CD14-positive monocyte (primary cell): ENCODE results near the gene CCDC85A. TPM values are rescaled to one million over a fixed set of nuclear protein-coding genes. Genes with fewer than 3 reads are reported as not detected.

ENCODE experiments used
- DNase-seq, 3 donors: peaks; one replicate each; pipeline ENCODE4 v3.0.0-alpha.2; 2011 to 2022
- H2AFZ ChIP-seq: 2 replicates; pipeline ENCODE4 v1.6.0; 2012; ENCODE audit warnings: mild to moderate bottlenecking, low read depth, low read length, inconsistent platforms; ENCODE audit not compliant: insufficient read depth, poor library complexity, severe bottlenecking
- H3K27ac ChIP-seq, 2 donors: 1 replicate in 1 of 2; 2 replicates in 1 of 2; pipeline ENCODE4 v1.5.1; 2012 to 2013; ENCODE audit warnings: low read length in 2 of 2, control low read depth in 1 of 2, inconsistent platforms in 1 of 2, low read depth in 1 of 2, mild to moderate bottlenecking in 1 of 2
- H3K27me3 ChIP-seq, 2 donors: one replicate each; pipeline versions ENCODE4 v1.6.0 to v1.6.1; 2011 to 2013; ENCODE audit warnings: low read length in 2 of 2; ENCODE audit not compliant: control insufficient read depth in 2 of 2, insufficient read depth in 2 of 2
- H3K36me3 ChIP-seq, 2 donors: replicated peaks in 1 of 2; 1 replicate in 1 of 2; 2 replicates in 1 of 2; pipeline versions ENCODE4 v1.5.1 to v1.6.1; 2012 to 2013; ENCODE audit warnings: low read length in 2 of 2, control low read depth in 1 of 2, inconsistent platforms in 1 of 2, mild to moderate bottlenecking in 1 of 2; ENCODE audit not compliant: insufficient read depth in 2 of 2, control insufficient read depth in 1 of 2
- H3K4me1 ChIP-seq, 2 donors: 1 replicate in 1 of 2; 2 replicates in 1 of 2; pipeline versions ENCODE4 v1.5.1 to v1.6.1; 2012 to 2013; ENCODE audit warnings: low read length in 2 of 2, control low read depth in 1 of 2, inconsistent platforms in 1 of 2, mild to moderate bottlenecking in 1 of 2, moderate library complexity in 1 of 2; ENCODE audit not compliant: insufficient read depth in 2 of 2, control insufficient read depth in 1 of 2
- H3K4me2 ChIP-seq: replicated peaks from 2 replicates; pipeline ENCODE3; 2012; ENCODE audit warnings: low read length, moderate library complexity, mild to moderate bottlenecking; ENCODE audit not compliant: poor library complexity, severe bottlenecking; ENCODE audit errors: extremely low read depth
- H3K4me3 ChIP-seq, 3 experiments: fragments of 200-600 bp in 1 of 3; sonication (generic) in 1 of 3; replicated peaks in 1 of 3; 1 replicate in 2 of 3; 2 replicates in 1 of 3; pipeline ENCODE4 v1.5.1; 2011 to 2013; ENCODE audit warnings: low read length in 3 of 3, mild to moderate bottlenecking in 3 of 3, control low read depth in 2 of 3, low read depth in 2 of 3, inconsistent platforms in 1 of 3, moderate library complexity in 1 of 3
- H3K79me2 ChIP-seq: 2 replicates; pipeline ENCODE4 v1.6.0; 2012; ENCODE audit warnings: mild to moderate bottlenecking, control low read depth, inconsistent platforms, low read length, moderate library complexity; ENCODE audit not compliant: insufficient read depth
- H3K9ac ChIP-seq: 2 replicates; pipeline ENCODE4 v1.6.0; 2017; ENCODE audit warnings: low read length, mild to moderate bottlenecking; ENCODE audit not compliant: insufficient read depth, poor library complexity, severe bottlenecking
- H3K9me3 ChIP-seq, 2 donors: replicated peaks in 1 of 2; 1 replicate in 1 of 2; 2 replicates in 1 of 2; pipeline versions ENCODE4 v1.5.1 to v1.6.1; 2012 to 2013; ENCODE audit warnings: low read length in 2 of 2, control low read depth in 1 of 2; ENCODE audit not compliant: control insufficient read depth in 1 of 2, insufficient read depth in 1 of 2
- H4K20me1 ChIP-seq: 2 replicates; pipeline ENCODE4 v1.6.0; 2012; ENCODE audit warnings: mild to moderate bottlenecking, low read length, control low read depth, moderate library complexity; ENCODE audit not compliant: insufficient read depth
- H3K27ac Mint-ChIP-seq, 7 donors: one replicate each; pipeline ENCODE4 v1.8.0; 2020; ENCODE audit warnings: mild to moderate bottlenecking in 7 of 7, mixed read lengths in 7 of 7, moderate library complexity in 6 of 7, inconsistent platforms in 2 of 7
- H3K27me3 Mint-ChIP-seq, 3 donors: one replicate each; pipeline ENCODE4 v1.8.0; 2021 to 2022; ENCODE audit warnings: low read depth in 3 of 3, mild to moderate bottlenecking in 3 of 3, mixed read lengths in 3 of 3, moderate library complexity in 3 of 3, inconsistent platforms in 1 of 3
- H3K36me3 Mint-ChIP-seq, 2 donors: one replicate each; pipeline ENCODE4 v1.8.0; 2020; ENCODE audit warnings: mixed read lengths in 2 of 2, inconsistent platforms in 1 of 2, mild to moderate bottlenecking in 1 of 2
- H3K4me1 Mint-ChIP-seq: one replicate; pipeline ENCODE4 v1.8.0; 2020; ENCODE audit warnings: mild to moderate bottlenecking, mixed read lengths
- H3K4me3 Mint-ChIP-seq, 2 donors: one replicate each; pipeline ENCODE4 v1.8.0; 2020; ENCODE audit warnings: mild to moderate bottlenecking in 2 of 2, mixed read lengths in 2 of 2, moderate library complexity in 1 of 2
- H3K9me3 Mint-ChIP-seq, 7 donors: one replicate each; pipeline ENCODE4 v1.8.0; 2020 to 2022; ENCODE audit warnings: mixed read lengths in 7 of 7, mild to moderate bottlenecking in 6 of 7, moderate library complexity in 6 of 7, inconsistent platforms in 2 of 7
- CTCF ChIP-seq: fragments of 200-600 bp; IDR thresholded peaks from one replicate; pipeline ENCODE4 v1.8.0; 2022; ENCODE audit warnings: antibody characterized with exemption, mild to moderate bottlenecking
- WGBS: methylation state at CpG from one replicate; pipeline ENCODE4 v1.1.5; 2013; ENCODE audit warnings: missing lambda C conversion rate; ENCODE audit not compliant: insufficient coverage; 5-methylcytosine and 5-hydroxymethylcytosine counted together
- intact Hi-C, 2 donors: fragments of 100-400 bp; cut with micrococcal nuclease; formaldehyde crosslinking; loops; one replicate each; pipeline versions ENCODE4 v1.15.0 to v1.15.1; 2023
- polyA plus RNA-seq, 3 donors: library from polyadenylated mRNA; depleted of rRNA in 1 of 3; unstranded in 2 of 3; stranded (reverse) in 1 of 3; fragments of 300-500 nt in 2 of 3; fragments of >200 nt in 1 of 3; fragmentation: Illumina TruSeq in 2 of 3; gene quantifications; 1 replicate in 2 of 3; 2 replicates in 1 of 3; pipeline ENCODE4 v1.2.3, GENCODE V29; 2012 to 2021

The CCDC85A gene
- polyA plus RNA-seq, 3 donors = not detected

GRCh38 chr2:56361844-56362243 is 178.1 kb downstream of the CCDC85A start:
- Mint-ChIP-seq H3K27ac (no peak overlapping the region), H3K9me3 (peaks cover 2 to 6% (median 3%) of the 10 kb centered on the region in 7 donors)
- WGBS = 94% methylated on average over 2 of the region's 2 CpGs

GRCh38 chr2:56364902-56365301 is 181.1 kb downstream of the CCDC85A start:
- intact Hi-C loops = no loop called here
- Histone ChIP-seq H4K20me1 (no peaks in the 10 kb centered on the region), H3K79me2 (no peaks in the 10 kb centered on the region), H3K4me3 (no peak overlapping the region), H3K9me3 (no peaks in the 10 kb centered on the region), H3K4me2 (no peak overlapping the region), H3K4me1 (no peaks in the 10 kb centered on the region), H3K36me3 (no peaks in the 10 kb centered on the region), H3K9ac (no peak overlapping the region), H2AFZ (no peak overlapping the region), H3K27ac (no peak overlapping the region), H3K27me3 (no peaks in the 10 kb centered on the region)
- peaks cover 0 to 4% (median 0%) of the 10 kb centered on the region in 3 donors for H3K27me3 Mint-ChIP-seq
- TF ChIP-seq CTCF = no peak
- H3K9me3 Mint-ChIP-seq = peaks cover 0 to 6% (median 4%) of the 10 kb centered on the region in 7 donors
- H3K36me3 Mint-ChIP-seq = no peaks in the 10 kb centered on the region
- 88% methylated on average over 1 of the region's 2 CpGs for WGBS
- H3K4me1 Mint-ChIP-seq = no peaks in the 10 kb centered on the region
- H3K27ac Mint-ChIP-seq = no peak overlapping the region
- H3K4me3 Mint-ChIP-seq = no peak overlapping the region
- DNase-seq = no peak

More at GRCh38 chr2:56361844-56362243, 178.1 kb downstream of the CCDC85A start:
- peaks cover 0 to 2% (median 0%) of the 10 kb centered on the region in 3 donors for H3K27me3 Mint-ChIP-seq
- TF ChIP-seq CTCF = no peak
- no peaks in the 10 kb centered on the region for H4K20me1 ChIP-seq
- H3K9ac ChIP-seq = no peak overlapping the region
- no peak overlapping the region for H3K4me3 Mint-ChIP-seq
- DNase-seq = no peak
- H3K4me2 ChIP-seq = no peak overlapping the region
- no peaks in the 10 kb centered on the region for H3K27me3 ChIP-seq
- H3K79me2 ChIP-seq = no peaks in the 10 kb centered on the region
- H3K36me3 ChIP-seq = no peaks in the 10 kb centered on the region
- no peaks in the 10 kb centered on the region for H3K4me1 ChIP-seq
- H3K4me3 ChIP-seq = no peak overlapping the region
- no peaks in the 10 kb centered on the region for H3K36me3 Mint-ChIP-seq
- no peak overlapping the region for H2AFZ ChIP-seq
- no peaks in the 10 kb centered on the region for H3K4me1 Mint-ChIP-seq
- H3K9me3 ChIP-seq = no peaks in the 10 kb centered on the region
- H3K27ac ChIP-seq = no peak overlapping the region
- intact Hi-C loops = no loop called here
